PC-9 (cell line): ENCODE measurements around the gene SFI1.

Experiments
- CTCF ChIP-seq: fragments of 200-600 bp; sonication (generic); conservative IDR thresholded peaks from 2 replicates; pipeline ENCODE4 v1.6.1; 2017; ENCODE audit warnings: mixed run types, antibody characterized with exemption, mild to moderate bottlenecking, moderate library complexity
- EZH2 ChIP-seq: fragments of 200-600 bp; sonication (generic); IDR thresholded peaks from 2 replicates; pipeline ENCODE4 v1.8.0; 2017; ENCODE audit warnings: antibody characterized with exemption, low read depth

GRCh38 chr22:31621507-31622124 lies 125.3 kb downstream of the SFI1 start:
- TF ChIP-seq CTCF = no peak
- TF ChIP-seq EZH2 = no peak
